HG02943 (cell line): ENCODE results near the gene ZRSR2.
"Not testable (repeated sequence)": the region's sequence is repeated elsewhere in the genome, so short reads cannot be mapped to it uniquely, and the experiment has no call there.

Source experiments
- ATAC-seq: cut with Tn5 transposase; IDR thresholded peaks from one replicate; pipeline ENCODE4 v1.9.1; 2021; ENCODE audit warnings: mild to moderate bottlenecking, low read depth, moderate library complexity; ENCODE audit not compliant: unreplicated experiment

Gene ZRSR2

GRCh38 chrX:15790769-15791290 lies 546 bp downstream of the ZRSR2 start:
- ATAC-seq = peak; percentile 32

GRCh38 chrX:15797707-15798106 lies 7.4 kb downstream of the ZRSR2 start:
- ATAC-seq = no peak

GRCh38 chrX:15804563-15804962 lies 14.3 kb downstream of the ZRSR2 start:
- ATAC-seq = no peak

GRCh38 chrX:15808254-15808653 lies 18.0 kb downstream of the ZRSR2 start:
- no peak for ATAC-seq

GRCh38 chrX:15812192-15812938 lies 22.1 kb downstream of the ZRSR2 start:
- no peak for ATAC-seq

GRCh38 chrX:15813416-15813815 lies 23.1 kb downstream of the ZRSR2 start:
- no peak for ATAC-seq

GRCh38 chrX:15814771-15815365 lies 24.6 kb downstream of the ZRSR2 start:
- no peak for ATAC-seq

GRCh38 chrX:15815779-15816437 lies 25.6 kb downstream of the ZRSR2 start:
- ATAC-seq = peak; percentile 94

- no peak for ATAC-seq
Measured at GRCh38 chrX:15816438-15816809, 26.1 kb downstream of the ZRSR2 start.

GRCh38 chrX:15816886-15817285 lies 26.6 kb downstream of the ZRSR2 start:
- no peak for ATAC-seq

GRCh38 chrX:15820106-15821073 lies 30.1 kb downstream of the ZRSR2 start:
- ATAC-seq = no peak

- no peak for ATAC-seq
Measured at GRCh38 chrX:15822922-15823321, 32.6 kb downstream of the ZRSR2 start.

- no peak for ATAC-seq
Measured at GRCh38 chrX:15825936-15826335, 35.7 kb downstream of the ZRSR2 start.

GRCh38 chrX:15829217-15829616 lies 38.9 kb downstream of the ZRSR2 start:
- no peak for ATAC-seq

- ATAC-seq = not testable (repeated sequence)
Measured at GRCh38 chrX:15831347-15831746, 41.1 kb downstream of the ZRSR2 start.

- ATAC-seq = no peak
Measured at GRCh38 chrX:15834053-15834452, 43.8 kb downstream of the ZRSR2 start.

- no peak for ATAC-seq
Measured at GRCh38 chrX:15834827-15835595, 44.7 kb downstream of the ZRSR2 start.

GRCh38 chrX:15838017-15838416 lies 47.7 kb downstream of the ZRSR2 start:
- no peak for ATAC-seq

GRCh38 chrX:15841853-15842516 lies 51.7 kb downstream of the ZRSR2 start:
- ATAC-seq = no peak
